Subcutaneous abdominal adipose tissue (tissue), 5 donors: Measurements from ENCODE around the gene JAKMIP2.
"Not testable (repeated sequence)": the region's sequence is repeated elsewhere in the genome, so short reads cannot be mapped to it uniquely, and the experiment has no call there.

Experiments used
- H3K27ac ChIP-seq: one replicate; pipeline ENCODE4 v1.7.0; 2013; ENCODE audit warnings: low read depth, mild to moderate bottlenecking, inconsistent platforms, low read length, moderate library complexity
- H3K27me3 ChIP-seq, 5 donors: one replicate each; pipeline ENCODE4 v1.7.0; 2013; ENCODE audit warnings: low read length in 5 of 5, inconsistent platforms in 1 of 5; ENCODE audit not compliant: control insufficient read depth in 5 of 5, insufficient read depth in 4 of 5
- H3K36me3 ChIP-seq, 5 donors: one replicate each; pipeline ENCODE4 v1.7.0; 2013; ENCODE audit warnings: low read length in 5 of 5; ENCODE audit not compliant: control insufficient read depth in 5 of 5, insufficient read depth in 5 of 5
- H3K4me1 ChIP-seq, 5 donors: one replicate each; pipeline ENCODE4 v1.7.0; 2013; ENCODE audit warnings: low read length in 5 of 5, mild to moderate bottlenecking in 3 of 5, moderate library complexity in 1 of 5; ENCODE audit not compliant: control insufficient read depth in 5 of 5, insufficient read depth in 5 of 5
- H3K4me3 ChIP-seq, 5 donors: one replicate each; pipeline ENCODE4 v1.7.0; 2013; ENCODE audit warnings: low read length in 5 of 5, low read depth in 1 of 5
- H3K9ac ChIP-seq, 5 donors: one replicate each; pipeline ENCODE4 v1.7.0; 2013; ENCODE audit warnings: low read length in 5 of 5, mild to moderate bottlenecking in 4 of 5, moderate library complexity in 3 of 5
- H3K9me3 ChIP-seq, 5 donors: one replicate each; pipeline ENCODE4 v1.7.0; 2013; ENCODE audit warnings: low read length in 5 of 5; ENCODE audit not compliant: control insufficient read depth in 5 of 5
- donor health status: healthy.
- donor health status: healthy.
- donor health status: healthy.
- donor health status: healthy.
- donor health status: healthy.

JAKMIP2 gene

DNA sequence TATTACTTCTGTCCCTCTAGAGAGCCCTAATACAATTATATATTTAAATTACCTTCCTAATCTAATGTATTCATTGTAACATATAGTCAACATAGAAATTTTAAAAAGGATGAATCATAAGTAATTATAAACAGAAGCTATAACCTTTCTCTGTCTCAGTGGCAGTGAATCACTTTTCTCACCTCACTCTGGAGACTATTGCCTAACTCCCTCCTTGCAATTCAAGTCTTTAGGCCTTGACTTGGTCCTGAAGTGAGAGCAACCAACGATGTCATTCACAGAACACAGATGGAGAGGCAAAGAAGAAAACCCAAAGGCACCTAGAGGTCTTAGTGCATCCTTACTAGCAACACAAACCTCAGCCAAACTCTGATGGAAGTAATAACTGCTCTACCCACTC is 139.4 kb downstream of the JAKMIP2 start:
- Histone ChIP-seq H3K4me3 (no peak overlapping the region), H3K9ac (no peak overlapping the region), H3K36me3 (no peaks in the 10 kb centered on the region), H3K4me1 (no peaks in the 10 kb centered on the region), H3K9me3 (no peaks in the 10 kb centered on the region), H3K27ac (no peak overlapping the region), H3K27me3 (no peaks in the 10 kb centered on the region)

DNA sequence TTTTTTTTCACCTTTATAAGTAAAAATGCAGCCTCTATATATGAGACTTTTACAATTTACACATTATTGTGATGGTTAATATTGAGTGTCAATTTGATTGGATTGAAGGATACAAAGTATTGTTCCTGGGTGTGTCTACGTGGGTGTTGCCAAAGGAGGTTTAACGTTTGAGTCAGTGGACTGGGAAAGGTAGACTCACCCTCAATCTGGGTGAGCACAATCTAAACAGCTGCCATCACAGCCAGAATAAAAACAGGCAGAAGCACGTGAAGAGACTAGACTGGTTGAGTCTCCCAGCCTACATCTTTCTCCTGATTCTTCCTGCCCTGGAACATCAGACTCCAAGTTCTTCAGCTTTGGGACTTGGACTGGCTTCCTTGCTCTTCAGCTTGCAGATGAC is 139.9 kb downstream of the JAKMIP2 start:
- H3K4me3 ChIP-seq, result no peak overlapping the region
- no peaks in the 10 kb centered on the region for H3K27me3 ChIP-seq
- no peak overlapping the region for H3K27ac ChIP-seq
- no peaks in the 10 kb centered on the region for H3K36me3 ChIP-seq
- no peaks in the 10 kb centered on the region for H3K9me3 ChIP-seq
- no peaks in the 10 kb centered on the region for H3K4me1 ChIP-seq
- H3K9ac ChIP-seq, result no peak overlapping the region

DNA sequence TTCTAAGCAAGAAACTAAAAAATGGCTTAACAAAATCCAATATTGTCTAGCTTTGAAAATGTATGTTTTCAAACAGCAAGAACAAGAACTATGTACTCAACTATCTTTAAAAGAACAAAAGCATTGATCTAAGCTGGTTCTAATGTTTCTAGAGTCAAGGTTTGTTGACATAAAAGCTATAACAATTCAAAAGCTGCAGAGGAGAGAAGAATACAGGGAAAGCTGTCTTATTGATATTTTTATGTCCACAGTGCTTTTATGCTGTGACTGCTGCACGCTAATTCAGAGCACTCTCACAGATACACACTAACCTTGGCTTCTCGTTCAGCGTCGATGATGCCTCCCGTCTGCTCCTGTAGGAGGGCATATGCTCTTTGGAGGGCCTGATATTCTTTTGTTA is 143.2 kb downstream of the JAKMIP2 start:
- Histone ChIP-seq H3K27me3 (no peaks in the 10 kb centered on the region), H3K36me3 (no peaks in the 10 kb centered on the region), H3K27ac (no peak overlapping the region), H3K9ac (no peak overlapping the region), H3K4me1 (no peaks in the 10 kb centered on the region), H3K4me3 (no peak overlapping the region), H3K9me3 (no peaks in the 10 kb centered on the region)

DNA sequence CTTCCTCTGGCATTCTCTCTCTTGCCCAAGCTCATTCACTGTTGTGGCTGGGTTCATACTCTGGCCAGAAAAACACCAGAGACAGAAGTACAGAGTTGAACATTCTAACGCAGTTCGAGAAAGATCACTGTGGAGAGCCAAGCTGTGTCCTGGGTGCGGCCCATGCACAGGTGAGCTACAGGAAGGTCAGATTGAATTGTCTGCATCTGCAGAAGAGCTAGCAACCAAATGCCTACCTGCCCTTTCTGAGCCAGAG is 145.9 kb downstream of the JAKMIP2 start:
- Histone ChIP-seq H3K27ac (no peak overlapping the region), H3K36me3 (no peaks in the 10 kb centered on the region), H3K9ac (no peak overlapping the region), H3K27me3 (no peaks in the 10 kb centered on the region), H3K4me3 (no peak overlapping the region), H3K9me3 (no peaks in the 10 kb centered on the region), H3K4me1 (no peaks in the 10 kb centered on the region)

DNA sequence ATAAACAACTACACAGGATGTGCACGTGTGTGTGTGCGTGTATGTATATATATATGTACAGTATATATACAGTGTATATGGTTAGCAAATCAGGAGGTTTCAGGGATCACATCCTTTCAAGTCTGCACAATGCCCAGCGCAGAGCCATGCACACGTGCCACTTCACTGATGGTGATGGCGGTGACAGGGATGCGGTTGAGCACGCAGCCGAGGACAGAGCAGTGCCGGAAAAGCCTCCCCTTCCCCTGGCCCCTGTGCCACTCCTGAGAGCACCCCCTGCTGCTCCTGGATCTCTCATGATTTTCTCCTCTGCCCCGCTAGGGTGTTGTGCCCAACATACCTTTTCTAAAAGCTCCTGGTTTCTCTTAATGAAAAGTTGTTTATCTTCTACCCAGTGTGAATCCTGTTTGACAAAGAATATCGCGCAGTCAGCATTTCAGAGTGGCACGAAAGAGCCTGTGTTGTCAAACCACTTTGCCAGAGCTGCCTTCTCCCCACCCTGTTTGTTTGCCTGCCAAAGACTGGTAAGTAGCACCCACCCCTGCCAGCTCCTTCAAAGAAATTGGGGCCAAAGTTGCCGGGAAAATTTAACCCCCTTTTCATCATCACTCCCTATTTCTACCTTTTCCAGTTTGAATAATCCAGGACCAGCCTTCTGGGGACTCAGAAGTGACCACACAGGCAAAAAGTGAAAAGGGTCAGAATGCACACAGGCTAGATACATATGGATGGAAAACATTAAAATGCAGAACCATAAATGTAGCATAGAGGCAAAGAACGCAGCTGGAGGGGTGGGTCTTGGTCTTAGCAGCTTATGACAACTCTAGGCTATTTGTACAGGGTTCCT is 146.4 kb downstream of the JAKMIP2 start:
- Histone ChIP-seq H3K4me3 (no peak overlapping the region), H3K4me1 (no peaks in the 10 kb centered on the region), H3K36me3 (no peaks in the 10 kb centered on the region), H3K9me3 (no peaks in the 10 kb centered on the region), H3K27me3 (no peaks in the 10 kb centered on the region), H3K27ac (no peak overlapping the region), H3K9ac (no peak overlapping the region)

DNA sequence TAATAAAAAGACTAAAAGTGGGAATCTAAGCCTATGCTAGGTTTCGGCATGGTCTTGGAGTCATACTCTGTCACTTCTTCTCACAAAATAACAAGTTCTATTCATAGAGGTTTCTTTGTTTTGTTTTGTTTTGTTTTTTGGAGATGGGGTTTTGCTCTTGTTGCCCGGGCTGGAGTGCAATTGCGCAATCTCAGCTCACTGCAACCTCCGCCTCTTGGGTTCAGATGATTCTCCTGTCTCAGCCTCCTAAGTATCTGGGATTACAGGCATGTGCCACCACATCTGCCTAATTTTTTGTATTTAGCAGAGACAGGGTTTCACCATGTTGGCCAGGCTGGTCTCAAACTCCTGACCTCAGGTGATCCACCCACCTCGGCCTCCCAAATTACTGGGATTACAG is 147.1 kb downstream of the JAKMIP2 start:
- not testable (repeated sequence) for H3K4me1 ChIP-seq, H3K9ac ChIP-seq, H3K36me3 ChIP-seq, H3K4me3 ChIP-seq, H3K27ac ChIP-seq, H3K27me3 ChIP-seq, H3K9me3 ChIP-seq

DNA sequence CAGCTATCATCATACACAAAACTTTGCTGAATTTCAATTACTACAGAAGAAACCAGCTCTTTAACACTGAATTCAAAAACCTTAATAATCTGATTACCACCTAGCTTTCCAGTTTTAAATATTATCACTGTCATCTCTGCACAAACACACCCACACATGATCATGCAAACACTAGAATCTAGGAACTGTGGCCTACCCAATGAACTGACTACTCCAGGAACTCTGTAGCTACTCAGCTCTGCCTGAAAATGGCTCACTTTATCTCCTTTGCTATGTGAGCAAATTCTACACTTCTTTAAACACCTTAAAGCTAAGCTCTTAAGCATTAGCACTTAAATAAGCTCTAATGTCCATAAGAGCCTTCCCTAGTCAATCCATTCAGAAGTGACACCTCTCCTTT is 149.4 kb downstream of the JAKMIP2 start:
- H3K9me3 ChIP-seq, result no peaks in the 10 kb centered on the region
- H3K27ac ChIP-seq, result no peak overlapping the region
- no peaks in the 10 kb centered on the region for H3K27me3 ChIP-seq
- no peak overlapping the region for H3K9ac ChIP-seq
- no peaks in the 10 kb centered on the region for H3K36me3 ChIP-seq
- H3K4me3 ChIP-seq, result no peak overlapping the region
- H3K4me1 ChIP-seq, result no peaks in the 10 kb centered on the region

DNA sequence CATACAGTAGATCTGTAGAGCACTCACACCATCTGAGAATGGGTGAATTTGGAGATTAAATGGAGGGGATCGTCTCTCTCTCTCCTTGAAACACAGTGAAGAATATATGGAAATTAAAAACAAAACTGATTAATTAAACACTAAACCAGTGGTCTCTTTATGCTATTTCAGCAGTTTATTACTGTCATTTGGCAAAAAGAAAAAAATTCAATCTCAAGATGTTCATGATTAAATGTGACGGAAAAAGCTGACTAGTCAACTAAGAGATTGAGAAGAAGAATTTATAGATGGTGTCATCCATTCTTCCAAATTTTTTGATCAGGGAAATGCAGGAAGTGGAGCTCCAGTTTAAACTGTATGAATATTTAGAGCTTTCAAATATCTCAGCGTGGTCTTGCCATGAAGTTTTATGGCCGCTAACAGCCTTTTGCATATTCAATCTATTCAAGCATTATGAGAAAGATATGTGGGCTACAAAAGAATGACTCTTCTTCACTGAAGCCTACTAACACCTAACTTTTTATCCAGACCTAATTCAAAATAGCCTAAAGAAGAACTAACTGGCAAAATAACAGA is 151.0 kb downstream of the JAKMIP2 start:
- Histone ChIP-seq H3K27ac (no peak overlapping the region), H3K4me1 (no peaks in the 10 kb centered on the region), H3K9ac (no peak overlapping the region), H3K4me3 (no peak overlapping the region), H3K27me3 (peaks cover 0 to 3% (median 0%) of the 10 kb centered on the region in 5 donors), H3K36me3 (no peaks in the 10 kb centered on the region), H3K9me3 (no peaks in the 10 kb centered on the region)

DNA sequence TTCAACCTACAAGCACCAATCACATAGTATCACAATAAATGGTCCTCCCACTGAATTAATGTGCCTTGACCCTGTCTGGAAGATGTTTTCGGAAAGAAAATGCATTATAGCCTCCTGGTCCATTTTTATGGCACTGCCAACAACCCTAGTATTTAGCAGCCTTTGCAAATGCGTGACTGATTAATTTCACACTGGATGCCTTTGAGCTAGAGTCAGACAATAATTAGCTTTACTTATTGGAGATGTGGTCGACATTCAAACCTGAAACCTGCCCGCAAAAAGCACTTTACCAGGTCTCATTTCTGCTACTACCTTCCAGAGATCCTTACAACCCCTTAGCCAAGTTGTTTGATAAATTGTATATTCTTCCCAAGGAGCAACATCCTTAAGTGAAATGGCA is 153.3 kb downstream of the JAKMIP2 start:
- Histone ChIP-seq H3K9me3 (no peaks in the 10 kb centered on the region), H3K36me3 (no peaks in the 10 kb centered on the region), H3K27ac (no peak overlapping the region), H3K4me3 (no peak overlapping the region), H3K27me3 (peaks cover 0 to 5% (median 0%) of the 10 kb centered on the region in 5 donors), H3K4me1 (no peaks in the 10 kb centered on the region), H3K9ac (no peak overlapping the region)

DNA sequence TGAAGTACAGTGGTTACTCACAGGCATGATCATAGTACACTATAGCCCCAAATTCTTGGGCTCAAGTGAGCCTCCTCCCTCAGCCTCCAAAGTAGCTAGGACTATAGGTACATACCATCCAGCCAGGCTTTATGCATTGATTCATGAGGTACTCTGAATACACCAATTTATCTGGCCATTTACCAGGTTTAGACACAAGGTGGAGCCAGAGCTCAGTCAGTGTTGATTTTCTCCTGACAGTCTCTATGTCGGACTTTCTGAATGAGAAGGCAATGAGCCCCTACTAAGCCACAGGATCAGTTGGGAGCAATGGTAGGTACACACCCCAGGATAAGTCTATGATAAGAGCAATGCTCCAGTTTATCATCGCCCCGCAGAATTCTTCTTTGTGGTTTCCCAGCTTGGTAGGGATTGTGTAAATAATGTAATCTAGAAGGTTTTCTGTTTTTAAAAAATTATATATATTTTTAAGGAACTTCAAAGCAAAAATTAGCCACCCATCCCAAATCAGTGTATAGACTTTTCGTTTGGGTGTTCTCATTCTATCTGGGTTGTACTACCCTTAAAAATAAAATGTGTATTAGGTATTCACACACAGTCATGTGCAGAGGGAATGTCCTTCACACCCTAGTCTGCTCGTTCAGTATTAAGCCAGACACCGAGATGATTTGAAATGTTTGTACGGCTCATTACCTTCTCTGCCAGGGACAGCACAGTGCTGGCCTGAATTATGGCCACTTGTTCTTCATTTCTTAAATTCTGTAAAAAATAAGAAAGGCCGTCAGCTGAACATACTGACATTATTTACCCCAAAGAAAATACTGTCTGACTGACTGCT is 154.3 kb downstream of the JAKMIP2 start:
- Histone ChIP-seq H3K9me3 (no peaks in the 10 kb centered on the region), H3K27ac (no peak overlapping the region), H3K27me3 (peaks cover 0 to 5% (median 0%) of the 10 kb centered on the region in 5 donors), H3K4me1 (no peaks in the 10 kb centered on the region), H3K4me3 (no peak overlapping the region), H3K9ac (no peak overlapping the region), H3K36me3 (no peaks in the 10 kb centered on the region)
